Astrocyte of the cerebellum (primary cell): Measurements from ENCODE around the gene GPX2.

Experiments used
- DNase-seq: peaks from one replicate; pipeline ENCODE4 v3.0.0-alpha.2; 2011; ENCODE audit warnings: low read depth
- H3K4me3 ChIP-seq: 2 replicates; pipeline ENCODE4 v1.5.1; 2011; ENCODE audit warnings: mild to moderate bottlenecking, low read depth, low read length, moderate library complexity
- in situ Hi-C: cut with HindIII; loops from 2 replicates; pipeline ENCODE4 v1.10.0; 2017; ENCODE audit warnings: low sequenced_read_pairs
- TF ChIP-seq, protein P1 (sequence below): IDR thresholded peaks from 2 replicates; pipeline ENCODE4 v1.5.1; 2012; ENCODE audit warnings: low read length, low read depth, moderate library complexity, mild to moderate bottlenecking; ENCODE audit errors: missing control alignments

Gene GPX2

DNA sequence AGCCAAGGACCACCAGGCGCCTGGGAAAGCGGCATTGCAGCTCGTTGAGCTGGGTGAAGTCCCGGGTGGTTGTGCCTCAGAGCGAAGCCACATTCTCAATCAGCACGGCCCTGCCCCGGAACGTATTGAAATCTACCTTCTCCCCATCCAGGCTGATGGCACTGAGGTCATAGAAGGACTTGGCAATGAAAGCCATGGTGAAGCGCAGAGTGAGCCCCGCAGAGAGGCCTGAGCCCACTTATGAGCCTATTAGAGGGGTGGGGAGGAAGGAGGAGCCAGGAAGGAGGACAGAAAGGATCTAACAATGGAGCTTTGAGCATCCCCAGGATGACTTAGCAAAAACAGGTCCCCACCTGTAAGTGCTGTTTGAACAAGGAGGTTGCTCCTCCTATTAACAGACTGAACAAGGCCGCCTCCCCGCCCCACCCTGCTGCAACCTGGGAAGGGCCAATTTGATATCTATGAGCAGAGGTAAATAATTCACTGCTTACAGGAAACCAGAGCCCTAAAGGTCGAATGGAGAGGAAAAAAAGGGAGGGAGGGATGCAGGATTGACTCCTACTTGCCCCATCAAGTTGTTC, at the start of gene GPX2:
GPX2 (minus strand) TSS at position 215 of the 581 bp plus-strand sequence; CDS start at position 196, 19 bp downstream.
- TF ChIP-seq, protein P1, sequence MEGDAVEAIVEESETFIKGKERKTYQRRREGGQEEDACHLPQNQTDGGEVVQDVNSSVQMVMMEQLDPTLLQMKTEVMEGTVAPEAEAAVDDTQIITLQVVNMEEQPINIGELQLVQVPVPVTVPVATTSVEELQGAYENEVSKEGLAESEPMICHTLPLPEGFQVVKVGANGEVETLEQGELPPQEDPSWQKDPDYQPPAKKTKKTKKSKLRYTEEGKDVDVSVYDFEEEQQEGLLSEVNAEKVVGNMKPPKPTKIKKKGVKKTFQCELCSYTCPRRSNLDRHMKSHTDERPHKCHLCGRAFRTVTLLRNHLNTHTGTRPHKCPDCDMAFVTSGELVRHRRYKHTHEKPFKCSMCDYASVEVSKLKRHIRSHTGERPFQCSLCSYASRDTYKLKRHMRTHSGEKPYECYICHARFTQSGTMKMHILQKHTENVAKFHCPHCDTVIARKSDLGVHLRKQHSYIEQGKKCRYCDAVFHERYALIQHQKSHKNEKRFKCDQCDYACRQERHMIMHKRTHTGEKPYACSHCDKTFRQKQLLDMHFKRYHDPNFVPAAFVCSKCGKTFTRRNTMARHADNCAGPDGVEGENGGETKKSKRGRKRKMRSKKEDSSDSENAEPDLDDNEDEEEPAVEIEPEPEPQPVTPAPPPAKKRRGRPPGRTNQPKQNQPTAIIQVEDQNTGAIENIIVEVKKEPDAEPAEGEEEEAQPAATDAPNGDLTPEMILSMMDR: no peak
- in situ Hi-C loops: no loop called here
- DNase-seq: no peak
- no peak within 1 kb of the TSS for H3K4me3 ChIP-seq

DNA sequence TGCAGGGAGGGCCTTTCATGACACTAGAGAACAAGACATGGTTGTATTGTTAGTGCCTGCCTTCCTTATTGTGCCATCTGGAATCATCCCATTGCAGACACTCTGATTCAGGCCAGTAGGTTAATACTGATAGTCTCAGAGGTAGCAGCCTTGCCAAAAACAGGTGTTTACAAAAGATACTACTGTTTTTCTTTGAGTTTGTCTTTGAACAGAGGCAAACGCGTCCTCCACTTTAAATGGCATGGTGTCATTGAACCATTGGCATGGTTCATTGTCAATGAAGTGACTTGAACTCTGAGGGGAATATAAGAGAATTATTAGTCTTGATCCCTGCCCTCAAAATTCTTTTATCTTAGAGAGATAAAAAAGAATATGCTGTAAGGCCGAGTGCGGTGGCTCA, 48.4 kb upstream of the GPX2 start:
- H3K4me3 ChIP-seq: no peak overlapping the region
- TF ChIP-seq, protein P1: no peak
- DNase-seq: no peak
- in situ Hi-C loops: no loop called here

DNA sequence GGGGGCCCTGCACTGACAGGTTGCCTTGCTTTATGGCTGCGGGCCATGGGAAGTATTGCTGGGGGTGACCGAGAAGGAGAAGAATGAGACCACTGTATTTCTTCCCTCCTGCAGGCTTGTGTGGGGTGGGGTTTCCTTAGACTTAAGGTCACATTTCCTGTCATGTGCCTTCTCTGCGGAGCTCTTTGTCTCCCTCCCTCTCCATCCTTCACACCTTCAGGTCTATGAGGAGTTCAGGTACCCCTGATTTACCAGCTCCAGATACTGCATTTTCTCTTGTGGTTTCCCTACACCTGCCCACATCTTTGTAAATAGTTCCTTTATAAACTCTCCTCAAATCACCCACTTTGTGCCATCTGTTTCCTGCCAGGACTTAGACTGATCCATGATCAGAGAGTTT, 47.8 kb upstream of the GPX2 start:
- TF ChIP-seq, protein P1: no peak
- no peak for DNase-seq
- H3K4me3 ChIP-seq: no peak overlapping the region
- in situ Hi-C loops: no loop called here

DNA sequence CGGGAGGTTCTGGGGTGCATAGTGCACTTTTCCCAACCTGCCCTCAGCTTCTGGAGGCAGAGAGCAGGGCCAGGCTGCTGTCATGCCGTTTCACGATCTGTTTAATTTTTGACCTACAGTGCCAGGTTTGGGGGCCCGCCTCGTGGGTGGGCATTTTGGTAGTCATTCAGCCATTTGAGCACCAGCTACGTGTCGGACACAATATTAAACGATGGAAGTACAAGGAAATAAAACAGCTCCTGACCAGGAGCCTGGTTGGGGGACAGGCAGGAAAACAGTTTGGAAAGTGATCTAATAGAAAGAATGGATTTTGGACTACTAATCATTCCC, 44.9 kb upstream of the GPX2 start:
- TF ChIP-seq, protein P1: no peak
- H3K4me3 ChIP-seq: peak overlapping the region; percentile 98
- in situ Hi-C loops: loop anchor here (5.0 kb wide), 2 partner anchors 45 to 65 kb away; no protein-coding TSS in a partner anchor
- DNase-seq: no peak

DNA sequence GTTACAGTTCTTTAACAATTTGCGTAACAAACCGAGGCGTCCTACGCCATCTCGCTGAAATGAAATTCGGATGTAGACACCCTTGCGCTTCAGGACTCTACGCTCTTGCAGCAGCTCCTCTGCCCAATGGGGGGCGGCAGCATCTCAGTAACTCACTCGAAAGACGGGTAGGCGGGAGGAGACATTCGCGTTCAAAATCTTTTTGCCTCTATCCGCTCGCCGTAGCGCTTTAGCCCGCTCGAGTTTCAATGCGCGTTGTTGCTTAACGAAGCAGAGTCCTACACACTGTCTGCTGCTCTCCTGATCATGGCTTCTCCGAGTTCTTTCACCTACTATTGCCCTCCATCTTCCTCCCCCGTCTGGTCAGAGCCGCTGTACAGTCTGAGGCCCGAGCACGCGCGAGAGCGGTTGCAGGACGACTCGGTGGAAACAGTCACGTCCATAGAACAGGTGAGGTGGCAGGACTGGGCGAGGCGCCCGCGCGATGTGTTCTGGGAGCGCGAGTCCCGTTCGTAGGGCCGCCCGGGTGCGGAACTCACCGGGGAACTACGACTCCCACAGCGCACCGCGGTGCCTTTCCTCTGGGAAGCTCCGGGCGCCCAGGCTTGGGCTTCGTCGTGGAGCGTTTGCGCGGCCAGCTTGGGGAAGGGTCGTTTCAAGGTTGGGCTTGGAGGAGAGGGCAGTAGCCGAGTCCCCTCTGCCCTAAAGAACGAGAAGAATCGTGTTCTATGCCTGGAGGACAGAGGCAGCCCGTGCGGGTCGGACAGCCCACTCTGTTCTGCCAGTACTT, 44.3 kb upstream of the GPX2 start, which contains the start of gene FNTB:
FNTB (plus strand) TSS at position 248 of the 790 bp plus-strand sequence; CDS start at position 307, 59 bp downstream.
- DNase-seq: peak; percentile 95
- peak within 1 kb of the TSS; percentile 98 for H3K4me3 ChIP-seq
- in situ Hi-C loops: loop anchor here (5.0 kb wide), 2 partner anchors 45 to 65 kb away; no protein-coding TSS in a partner anchor
- TF ChIP-seq, protein P1: peak; percentile 83

DNA sequence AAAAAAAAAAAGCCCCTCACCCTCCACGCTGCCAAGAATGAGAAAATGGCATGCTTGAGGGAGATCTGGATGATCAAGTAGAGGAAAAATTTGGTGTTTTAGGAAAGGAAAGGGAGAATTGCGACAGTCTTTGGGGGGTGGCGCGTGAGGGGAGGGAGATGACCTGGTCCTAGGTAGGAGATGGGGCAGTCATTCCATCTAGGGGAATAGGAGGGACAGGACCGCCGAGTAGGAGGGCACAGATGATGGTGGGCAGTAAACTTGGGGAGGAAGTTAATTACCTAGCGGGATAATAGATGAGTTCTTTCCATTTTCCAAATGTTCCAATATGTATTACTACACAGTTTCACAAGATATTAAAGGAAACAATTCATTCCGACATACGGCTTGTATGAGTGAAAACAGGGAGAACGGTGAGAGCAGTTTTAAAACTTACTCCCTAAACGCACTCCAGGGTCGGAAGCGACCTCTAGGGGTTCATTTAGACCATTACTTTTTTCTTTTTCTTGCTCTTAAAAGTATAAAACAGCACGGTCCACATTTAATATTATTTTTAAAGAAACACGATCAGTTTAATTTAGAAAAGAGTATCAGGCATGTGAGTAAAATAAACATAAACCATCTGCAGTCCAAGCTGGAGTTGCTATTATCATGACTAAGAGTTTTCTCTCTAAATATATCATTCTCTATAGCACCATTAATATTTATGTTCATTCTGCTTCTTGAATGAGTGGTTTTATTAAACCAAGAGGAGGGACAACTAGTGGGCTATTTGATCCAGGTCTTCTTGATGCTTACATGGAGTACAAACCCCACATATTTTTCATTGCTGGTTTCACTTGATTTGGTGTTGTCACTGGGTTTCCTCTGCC, 41.1 kb upstream of the GPX2 start:
- TF ChIP-seq, protein P1: peak; percentile 63
- in situ Hi-C loops: no loop called here
- peak overlapping the region; percentile 9 for H3K4me3 ChIP-seq
- peak; percentile 38 for DNase-seq
